Measurements from ENCODE around the gene OARD1. TPM values are rescaled to one million over a fixed set of nuclear protein-coding genes. Genes with fewer than 3 reads are reported as not detected.

Gene OARD1
- total and polyA plus RNA-seq, 2 experiments from 2014 or later: 4.5 to 18.6 TPM

DNA sequence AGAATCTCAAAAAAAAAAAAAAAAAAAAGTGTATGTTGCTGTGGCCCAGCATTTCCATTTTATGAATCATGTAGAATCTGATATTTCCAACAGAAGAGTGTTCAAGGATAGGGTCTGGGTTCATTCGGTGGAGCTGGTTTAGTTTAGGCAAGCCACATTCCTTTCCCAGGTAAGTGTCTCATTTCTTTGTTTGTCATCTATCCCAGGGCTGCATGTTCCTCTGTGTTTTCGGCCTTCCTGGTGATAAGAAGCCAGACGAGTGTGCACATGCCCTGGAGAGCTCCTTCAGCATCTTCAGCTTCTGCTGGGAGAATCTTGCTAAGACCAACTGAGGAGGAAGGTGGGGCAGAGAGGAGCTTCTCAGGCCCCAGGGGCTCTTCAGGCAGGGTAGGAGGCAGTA is 38.9 kb upstream of the OARD1 start:
- no peaks in the 10 kb centered on the region for H3K27me3 ChIP-seq (replicated peaks; ENCODE audit: insufficient read depth)
- H3K9me3 ChIP-seq (ENCODE audit: low read depth): no peaks in the 10 kb centered on the region
- H3K9me2 ChIP-seq (ENCODE audit: insufficient read depth): no peaks in the 10 kb centered on the region
- TF ChIP-seq EZH2phosphoT487 (IDR thresholded peaks at IDR 0.05; ENCODE audit: insufficient read depth, low read depth): no peak
- no peak for TF ChIP-seq EZH2 (IDR thresholded peaks at IDR 0.05; ENCODE audit: insufficient read depth, poor library complexity, severe bottlenecking)
- no peaks in the 10 kb centered on the region for H3F3A ChIP-seq (ENCODE audit: insufficient read depth)
- H3K9ac ChIP-seq: no peak overlapping the region
- H3K36me3 ChIP-seq (ENCODE audit: low read depth): no peaks in the 10 kb centered on the region
- no peaks in the 10 kb centered on the region for H3K79me2 ChIP-seq (ENCODE audit: insufficient read depth)
- H3K4me3 ChIP-seq: no peak overlapping the region
- H3K27ac ChIP-seq: no peak overlapping the region
- H4K20me1 ChIP-seq (ENCODE audit: insufficient read depth): no peaks in the 10 kb centered on the region
- H3K4me1 ChIP-seq (ENCODE audit: insufficient read depth): no peaks in the 10 kb centered on the region
- WGBS, 2 experiments (ENCODE audit: low coverage in 1 of 2, low lambda C conversion rate in 2 of 2, missing lambda C conversion rate in 2 of 2): 96 to 98% methylated on average over 3 of the region's 3 CpGs
- in situ Hi-C loops (cut with MboI): no loop called here
- H2AFZ ChIP-seq: no peak overlapping the region
- no peak for DNase-seq
- no peak overlapping the region for H3K4me2 ChIP-seq (ENCODE audit: unreplicated experiment)

DNA sequence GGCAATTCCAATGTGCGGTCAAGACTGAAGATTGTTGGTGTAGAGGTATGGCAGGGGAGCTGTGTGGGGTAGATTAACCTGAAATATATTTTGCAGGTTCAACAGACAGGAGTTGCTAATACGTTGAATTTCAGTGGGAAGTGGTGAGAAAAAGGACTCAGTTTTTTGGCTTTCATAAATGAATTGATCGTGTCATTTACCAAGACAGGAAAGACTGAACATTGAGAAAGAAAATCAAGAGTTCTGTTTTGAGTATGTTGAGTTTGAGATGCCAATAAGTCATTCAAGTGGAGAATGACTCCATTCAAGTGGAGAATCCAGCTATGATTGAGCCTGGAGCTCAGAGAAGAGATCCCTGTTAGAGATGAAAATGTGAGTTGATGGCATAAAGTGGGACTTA is 31.7 kb upstream of the OARD1 start:
- DNase-seq: no peak
- H3K9ac ChIP-seq: no peak overlapping the region
- H3K36me3 ChIP-seq (ENCODE audit: low read depth): peaks cover 7% of the 10 kb centered on the region
- H3K4me2 ChIP-seq (ENCODE audit: unreplicated experiment): no peak overlapping the region
- no peak overlapping the region for H3K27ac ChIP-seq
- no peaks in the 10 kb centered on the region for H3K4me1 ChIP-seq (ENCODE audit: insufficient read depth)
- no peaks in the 10 kb centered on the region for H3K27me3 ChIP-seq (replicated peaks; ENCODE audit: insufficient read depth)
- H3F3A ChIP-seq (ENCODE audit: insufficient read depth): 0 out of 2 replicates have a peak, but pooled peaks cover 8% of the 10 kb centered on the region
- no peaks in the 10 kb centered on the region for H3K9me2 ChIP-seq (ENCODE audit: insufficient read depth)
- H2AFZ ChIP-seq: no peak overlapping the region
- in situ Hi-C loops (cut with MboI): no loop called here
- WGBS, 2 experiments (ENCODE audit: low coverage in 1 of 2, low lambda C conversion rate in 2 of 2, missing lambda C conversion rate in 2 of 2): 96 to 98% methylated on average over 3 of the region's 3 CpGs
- TF ChIP-seq EZH2 (IDR thresholded peaks at IDR 0.05; ENCODE audit: insufficient read depth, poor library complexity, severe bottlenecking): no peak
- no peak for TF ChIP-seq EZH2phosphoT487 (IDR thresholded peaks at IDR 0.05; ENCODE audit: insufficient read depth, low read depth)
- no peaks in the 10 kb centered on the region for H3K9me3 ChIP-seq (ENCODE audit: low read depth)
- no peaks in the 10 kb centered on the region for H4K20me1 ChIP-seq (ENCODE audit: insufficient read depth)
- H3K79me2 ChIP-seq (ENCODE audit: insufficient read depth): no peaks in the 10 kb centered on the region
- no peak overlapping the region for H3K4me3 ChIP-seq

DNA sequence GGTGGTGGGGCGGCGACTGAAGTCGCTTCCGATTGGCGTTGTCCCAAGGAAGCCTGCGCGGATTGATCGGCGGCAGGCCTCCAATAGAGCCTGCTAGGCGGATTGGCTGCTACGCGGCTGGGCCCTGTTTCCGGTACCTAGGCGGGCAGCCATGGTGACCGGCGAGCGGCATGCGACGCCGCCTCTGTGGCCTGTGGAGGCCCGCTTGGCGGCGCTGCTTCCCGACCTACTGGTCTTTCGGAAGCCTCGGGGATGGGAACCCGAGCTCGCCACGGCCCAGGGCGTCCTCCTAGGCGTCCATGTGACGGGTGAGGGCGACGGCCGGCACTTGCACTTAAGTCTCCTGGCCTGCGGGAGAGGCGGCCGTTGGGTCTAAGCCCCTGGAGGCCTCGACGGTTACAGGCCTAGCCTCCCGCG is 28.7 kb upstream of the OARD1 start:
- H3K4me3 ChIP-seq: no peak overlapping the region
- H4K20me1 ChIP-seq (ENCODE audit: insufficient read depth): no peaks in the 10 kb centered on the region
- no peaks in the 10 kb centered on the region for H3K79me2 ChIP-seq (ENCODE audit: insufficient read depth)
- no peak overlapping the region for H3K4me2 ChIP-seq (ENCODE audit: unreplicated experiment)
- no peaks in the 10 kb centered on the region for H3K4me1 ChIP-seq (ENCODE audit: insufficient read depth)
- no peaks in the 10 kb centered on the region for H3K9me2 ChIP-seq (ENCODE audit: insufficient read depth)
- no peak overlapping the region for H3K9ac ChIP-seq
- H3K9me3 ChIP-seq (ENCODE audit: low read depth): no peaks in the 10 kb centered on the region
- no peaks in the 10 kb centered on the region for H3K27me3 ChIP-seq (replicated peaks; ENCODE audit: insufficient read depth)
- no peak overlapping the region for H2AFZ ChIP-seq
- H3K36me3 ChIP-seq (ENCODE audit: low read depth): peaks cover 35% of the 10 kb centered on the region
- 0 out of 2 replicates have a peak, but pooled peaks cover 8% of the 10 kb centered on the region for H3F3A ChIP-seq (ENCODE audit: insufficient read depth)
- no peak overlapping the region for H3K27ac ChIP-seq
- in situ Hi-C loops (cut with MboI): no loop called here
- WGBS, 2 experiments (ENCODE audit: low coverage in 1 of 2, low lambda C conversion rate in 2 of 2, missing lambda C conversion rate in 2 of 2): 79 to 82% methylated on average over 42 of the region's 42 CpGs
- TF ChIP-seq EZH2 (IDR thresholded peaks at IDR 0.05; ENCODE audit: insufficient read depth, poor library complexity, severe bottlenecking): no peak
- TF ChIP-seq EZH2phosphoT487 (IDR thresholded peaks at IDR 0.05; ENCODE audit: insufficient read depth, low read depth): no peak
- no peak for DNase-seq

DNA sequence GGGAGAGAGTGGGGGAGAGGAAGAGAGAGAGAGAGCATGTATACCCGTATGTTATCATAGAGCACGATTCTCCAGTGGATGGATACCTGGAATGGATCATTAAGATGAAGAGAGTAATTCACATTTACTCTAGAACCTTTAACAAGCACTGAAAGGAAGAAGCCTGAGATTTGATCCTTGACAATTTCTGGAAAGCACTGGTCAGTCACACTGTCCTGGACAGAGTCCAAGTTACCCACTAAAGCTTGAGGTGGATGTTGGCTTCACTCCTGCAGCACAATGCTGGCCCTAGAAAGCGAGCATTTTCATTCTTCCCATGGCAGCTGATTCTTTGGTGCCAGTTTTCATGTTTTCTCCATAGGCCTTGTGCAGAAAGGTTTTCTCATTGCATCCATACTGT is 26.2 kb upstream of the OARD1 start:
- no peak overlapping the region for H3K9ac ChIP-seq
- 0 out of 2 replicates have a peak, but pooled peaks cover 3% of the 10 kb centered on the region for H3F3A ChIP-seq (ENCODE audit: insufficient read depth)
- in situ Hi-C loops (cut with MboI): no loop called here
- no peaks in the 10 kb centered on the region for H4K20me1 ChIP-seq (ENCODE audit: insufficient read depth)
- H3K79me2 ChIP-seq (ENCODE audit: insufficient read depth): no peaks in the 10 kb centered on the region
- H3K4me3 ChIP-seq: no peak overlapping the region
- H3K27ac ChIP-seq: no peak overlapping the region
- H3K4me1 ChIP-seq (ENCODE audit: insufficient read depth): no peaks in the 10 kb centered on the region
- H3K9me2 ChIP-seq (ENCODE audit: insufficient read depth): no peaks in the 10 kb centered on the region
- H3K27me3 ChIP-seq (replicated peaks; ENCODE audit: insufficient read depth): no peaks in the 10 kb centered on the region
- H2AFZ ChIP-seq: no peak overlapping the region
- no peak for DNase-seq
- H3K36me3 ChIP-seq (ENCODE audit: low read depth): peaks cover 56% of the 10 kb centered on the region
- no peak overlapping the region for H3K4me2 ChIP-seq (ENCODE audit: unreplicated experiment)
- TF ChIP-seq EZH2 (IDR thresholded peaks at IDR 0.05; ENCODE audit: insufficient read depth, poor library complexity, severe bottlenecking) (no peak), EZH2phosphoT487 (IDR thresholded peaks at IDR 0.05; ENCODE audit: insufficient read depth, low read depth) (no peak)
- no peaks in the 10 kb centered on the region for H3K9me3 ChIP-seq (ENCODE audit: low read depth)
- 55 to 60% methylated on average over 3 of the region's 3 CpGs for WGBS, 2 experiments (ENCODE audit: low coverage in 1 of 2, low lambda C conversion rate in 2 of 2, missing lambda C conversion rate in 2 of 2)

Data from GM23248 (cell line).